HepG2 (cell line): Measurements from ENCODE around the gene LRRC45. TPM values are rescaled to one million over a fixed set of nuclear protein-coding genes. Genes with fewer than 3 reads are reported as not detected.

Experiments used
- AHDC1 ChIP-seq: sonication (generic); formaldehyde crosslinking; IDR thresholded peaks from 2 replicates; pipeline ENCODE4 v1.5.1; 2020; ENCODE audit warnings: mild to moderate bottlenecking, missing genetic modification reagents, borderline replicate concordance
- BCL3 ChIP-seq: sonication (generic); formaldehyde crosslinking; IDR thresholded peaks from 2 replicates; pipeline ENCODE4 v1.5.1; 2020; ENCODE audit warnings: mild to moderate bottlenecking, missing genetic modification reagents, moderate library complexity
- BCL6 ChIP-seq: IDR thresholded peaks from 2 replicates; pipeline ENCODE4 v1.6.1; 2016; ENCODE audit warnings: missing genetic modification reagents, missing compliant biosample characterization
- BRD4 ChIP-seq: sonication (generic); formaldehyde crosslinking; IDR thresholded peaks from 2 replicates; pipeline ENCODE4 v1.4.0; 2020; ENCODE audit warnings: missing genetic modification reagents
- CENPX ChIP-seq: sonication (generic); formaldehyde crosslinking; IDR thresholded peaks from 2 replicates; pipeline ENCODE4 v1.9.0; 2021; ENCODE audit warnings: mild to moderate bottlenecking, missing genetic modification reagents, moderate library complexity
- ETV5 ChIP-seq: IDR thresholded peaks from 2 replicates; pipeline ENCODE4 v1.6.1; 2018; ENCODE audit warnings: missing biosample characterization, missing genetic modification reagents, inconsistent platforms, borderline replicate concordance
- HMG20B ChIP-seq: conservative IDR thresholded peaks from 2 replicates; pipeline ENCODE4 v1.6.1; 2016; ENCODE audit warnings: missing genetic modification reagents, missing compliant biosample characterization
- IRF2 ChIP-seq: IDR thresholded peaks from 2 replicates; pipeline ENCODE4 v1.6.1; 2018; ENCODE audit warnings: missing genetic modification reagents, missing compliant biosample characterization
- KDM6A ChIP-seq: IDR thresholded peaks from 2 replicates; pipeline ENCODE4 v1.6.1; 2016; ENCODE audit warnings: low read depth
- NRL ChIP-seq: sonication (generic); formaldehyde crosslinking; IDR thresholded peaks from 2 replicates; pipeline ENCODE4 v1.5.0; 2020; ENCODE audit warnings: missing genetic modification reagents, mild to moderate bottlenecking, moderate library complexity, borderline replicate concordance
- ZNF44 ChIP-seq: sonication (generic); formaldehyde crosslinking; IDR thresholded peaks from 2 replicates; pipeline ENCODE4 v1.5.1; 2020; ENCODE audit warnings: mild to moderate bottlenecking, missing genetic modification reagents
- ZNF468 ChIP-seq: sonication (generic); formaldehyde crosslinking; IDR thresholded peaks from 2 replicates; pipeline ENCODE4 v1.8.0; 2022; ENCODE audit warnings: mild to moderate bottlenecking, moderate library complexity, missing genetic modification reagents
- ZNF546 ChIP-seq: sonication (generic); formaldehyde crosslinking; conservative IDR thresholded peaks from 2 replicates; pipeline ENCODE4 v1.8.1; 2023; ENCODE audit warnings: mild to moderate bottlenecking, missing genetic modification reagents
- ZNF749 ChIP-seq: sonication (generic); formaldehyde crosslinking; IDR thresholded peaks from 2 replicates; pipeline ENCODE4 v1.8.0; 2022; ENCODE audit warnings: mild to moderate bottlenecking, missing genetic modification reagents, moderate library complexity, borderline replicate concordance
- ZNF839 ChIP-seq: sonication (generic); formaldehyde crosslinking; IDR thresholded peaks from 2 replicates; pipeline ENCODE4 v1.4.0; 2020; ENCODE audit warnings: missing genetic modification reagents, mild to moderate bottlenecking, borderline replicate concordance
- ZNF850 ChIP-seq: sonication (generic); formaldehyde crosslinking; conservative IDR thresholded peaks from 2 replicates; pipeline ENCODE4 v1.9.0; 2021; ENCODE audit warnings: mild to moderate bottlenecking, missing genetic modification reagents
- polyA plus RNA-seq, 8 experiments: library from polyadenylated mRNA; depleted of rRNA in 3 of 8; stranded (reverse) in 7 of 8; unstranded in 1 of 8; fragments of >200 nt; fragmentation: Illumina TruSeq in 4 of 8; extraction: Trizol in 4 of 8; gene quantifications; 2 replicates each; pipeline versions ENCODE4 v1.2.1 to v1.2.3, GENCODE V29; 2011 to 2016; ENCODE audit warnings: low read depth in 4 of 8, missing spikeins in 1 of 8, mixed read lengths in 1 of 8; ENCODE audit not compliant: insufficient read depth in 1 of 8
- total RNA-seq, 5 experiments: library from RNA; depleted of rRNA; stranded (reverse); fragments of >200 nt; fragmentation: Illumina TruSeq; extraction: Trizol; gene quantifications; 2 replicates each; pipeline ENCODE4 v1.2.3, GENCODE V29; 2016; ENCODE audit warnings: low read depth in 1 of 5

Gene LRRC45
- total and polyA plus RNA-seq, 2 of the 13 experiments (the other 11 are each of a cell fraction or from before 2014, with no cell fraction given), result 11.6 to 48.1 TPM

- TF ChIP-seq NRL (CRISPR knock-in tag), result no peak; the same call in 1 of the 2 replicates
- TF ChIP-seq CENPX, result no peak
- peak; percentile 20; the same call in 1 of the 2 replicates for TF ChIP-seq ZNF468 (CRISPR knock-in tag)
- TF ChIP-seq AHDC1, result no peak; the same call in 1 of the 2 replicates
- no peak for TF ChIP-seq ZNF44
- TF ChIP-seq ZNF749 (CRISPR knock-in tag), result peak; percentile 64
- no peak for TF ChIP-seq BCL3 (CRISPR knock-in tag)
- no peak; the same call in 1 of the 2 replicates for TF ChIP-seq IRF2 (CRISPR knock-in tag)
- peak; percentile 80 for TF ChIP-seq BRD4 (CRISPR knock-in tag)
- no peak; the same call in 1 of the 2 replicates for TF ChIP-seq ZNF839 (CRISPR knock-in tag)
- TF ChIP-seq KDM6A (CRISPR knock-in tag), result no peak; the same call in 1 of the 2 replicates
- TF ChIP-seq ZNF546 (CRISPR knock-in tag), result peak; percentile 27; the same call in 1 of the 2 replicates
- no peak for TF ChIP-seq ZNF850 (CRISPR knock-in tag)
- TF ChIP-seq BCL6, result no peak
- TF ChIP-seq ETV5 (CRISPR knock-in tag), result no peak; the same call in 1 of the 2 replicates
- TF ChIP-seq HMG20B (CRISPR knock-in tag), result no peak
Observed at GRCh38 chr17:81993729-81994592, 29.1 kb upstream of the LRRC45 start (continued).
